ENCODE results near the gene NLN.
A peak's percentile ranks its signal among the peaks of the same experiment; 100 is the strongest.
"Not testable (repeated sequence)": the region's sequence is repeated elsewhere in the genome, so short reads cannot be mapped to it uniquely, and the experiment has no call there.

NLN gene

GRCh38 chr5:65835191-65835590, 113.2 kb downstream of the NLN start:
- DNase-seq, result no peak

DNA sequence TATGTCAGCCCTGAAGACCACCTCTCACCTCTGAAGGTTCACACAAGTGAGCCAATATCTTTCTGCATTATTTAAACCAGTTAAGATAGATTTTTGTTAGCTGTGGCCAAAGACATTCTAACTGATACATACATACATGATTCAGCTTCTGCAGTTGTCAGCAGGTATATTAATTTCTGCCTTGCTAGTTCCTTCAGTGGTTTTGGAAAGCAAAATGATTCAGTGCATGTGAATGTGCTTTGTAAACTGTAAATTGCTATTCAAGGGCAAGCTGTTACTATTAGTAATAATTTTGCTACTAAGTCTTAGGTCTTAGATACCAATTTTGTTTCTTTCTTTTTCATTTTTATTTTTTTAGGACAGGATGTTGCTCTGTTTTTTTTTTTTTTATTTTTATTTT, 115.1 kb downstream of the NLN start:
- DNase-seq, result no peak

- DNase-seq, result not testable (repeated sequence)
Observed at GRCh38 chr5:65839170-65839569, 117.2 kb downstream of the NLN start.

GRCh38 chr5:65840071-65840470, 118.1 kb downstream of the NLN start:
- DNase-seq, result no peak

- not testable (repeated sequence) for DNase-seq
Observed at GRCh38 chr5:65844763-65845162, 122.8 kb downstream of the NLN start.

DNA sequence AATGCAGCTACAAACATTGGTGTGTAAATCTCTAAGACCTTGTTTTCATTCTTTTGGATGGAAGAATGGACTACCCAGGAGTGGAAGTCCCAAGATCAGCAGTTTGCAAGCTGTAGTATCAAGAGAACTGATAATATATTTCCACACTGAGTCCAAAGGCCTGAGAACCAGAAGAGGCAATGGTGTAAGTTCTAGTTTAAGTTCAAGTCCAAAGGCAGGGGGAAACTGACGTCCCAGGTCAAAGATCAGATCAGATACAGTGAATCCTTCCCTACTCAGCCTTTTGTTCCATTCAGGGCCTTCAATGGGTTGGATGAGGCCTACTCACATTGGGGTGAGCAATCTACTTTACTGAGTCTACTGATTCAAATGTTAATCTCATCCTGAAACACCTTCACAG, 124.1 kb downstream of the NLN start:
- DNase-seq, result no peak

GRCh38 chr5:65847019-65847418, 125.0 kb downstream of the NLN start:
- not testable (repeated sequence) for DNase-seq

DNA sequence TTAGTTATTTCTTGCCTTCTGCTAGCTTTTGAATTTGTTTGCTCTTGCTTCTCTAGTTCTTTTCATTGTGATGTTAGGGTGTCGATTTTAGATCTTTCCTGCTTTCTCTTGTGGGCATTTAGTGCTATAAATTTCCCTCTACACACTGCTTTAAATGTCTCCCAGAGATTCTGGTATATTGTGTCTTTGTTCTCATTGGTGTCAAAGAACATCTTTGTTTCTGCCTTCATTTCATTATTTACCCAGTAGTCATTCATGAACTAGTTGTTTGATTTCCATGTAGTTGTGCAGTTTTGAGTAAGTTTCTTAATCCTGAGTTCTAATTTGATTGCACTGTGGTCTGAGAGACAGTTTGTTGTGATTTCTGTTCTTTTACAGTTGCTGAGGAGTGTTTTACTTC, 127.9 kb downstream of the NLN start:
- not testable (repeated sequence) for DNase-seq

DNA sequence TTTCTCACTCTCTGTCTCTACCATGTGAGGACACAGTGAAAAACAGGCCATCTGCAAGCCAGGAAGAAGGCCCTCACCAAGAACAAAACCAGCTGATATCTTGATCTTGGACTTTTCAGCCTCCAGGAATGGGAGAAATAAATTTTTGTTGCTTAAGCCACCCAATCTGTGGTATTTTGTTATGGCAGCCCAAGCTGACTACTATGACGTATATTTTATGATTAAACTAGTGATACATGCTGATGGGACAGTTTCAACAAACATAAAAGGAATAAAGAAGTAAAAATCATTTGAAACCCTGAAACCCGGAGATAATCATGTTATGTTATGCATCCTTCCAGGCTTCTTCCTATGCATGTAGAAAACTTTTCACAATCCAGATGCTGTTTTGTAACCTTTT, 132.9 kb downstream of the NLN start:
- DNase-seq, result no peak

DNA sequence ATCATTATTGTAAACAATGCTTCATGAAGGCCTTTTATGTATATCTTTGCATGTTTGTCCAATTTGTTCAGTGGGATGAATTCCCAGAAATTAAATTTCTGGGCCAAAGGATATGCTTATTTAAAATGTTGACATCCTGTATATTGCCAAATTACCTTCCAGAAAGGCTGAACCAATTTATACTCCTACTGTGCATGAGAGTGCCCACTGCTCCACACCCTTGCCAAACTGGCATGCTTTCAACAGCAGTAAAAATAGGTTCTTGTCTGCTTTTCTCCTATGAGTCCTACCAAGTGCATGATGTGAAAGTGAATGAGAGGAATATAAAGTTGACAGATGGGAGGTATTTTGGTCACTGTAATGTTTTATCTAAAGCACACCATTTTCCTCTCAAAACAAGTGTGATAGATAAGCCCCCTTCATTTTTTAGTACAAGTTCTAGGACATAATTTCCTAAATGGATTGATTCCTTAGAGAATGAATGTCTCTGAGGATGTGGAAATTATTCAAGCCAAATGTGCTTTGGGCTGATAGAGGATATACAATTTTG, 133.8 kb downstream of the NLN start:
- no peak for DNase-seq

DNA sequence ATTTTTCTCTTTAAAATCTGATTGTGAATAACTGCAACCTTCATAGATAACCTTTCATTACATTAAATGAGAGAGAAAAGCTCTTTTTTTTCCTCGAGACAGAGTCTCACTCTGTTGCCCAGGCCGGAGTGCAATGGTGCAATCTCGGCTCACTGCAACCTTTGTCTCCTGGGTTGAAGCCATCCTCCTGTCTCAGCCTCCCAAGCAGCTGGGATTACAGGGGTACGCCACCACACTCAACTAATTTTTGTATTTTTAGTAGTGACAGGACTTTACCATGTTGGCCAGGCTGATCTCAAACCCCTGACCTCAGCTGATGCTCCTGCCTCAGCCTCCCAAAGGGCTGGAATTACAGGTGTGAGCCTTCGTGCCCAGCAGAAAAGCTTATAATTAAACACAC, 134.5 kb downstream of the NLN start:
- no peak for DNase-seq

DNA sequence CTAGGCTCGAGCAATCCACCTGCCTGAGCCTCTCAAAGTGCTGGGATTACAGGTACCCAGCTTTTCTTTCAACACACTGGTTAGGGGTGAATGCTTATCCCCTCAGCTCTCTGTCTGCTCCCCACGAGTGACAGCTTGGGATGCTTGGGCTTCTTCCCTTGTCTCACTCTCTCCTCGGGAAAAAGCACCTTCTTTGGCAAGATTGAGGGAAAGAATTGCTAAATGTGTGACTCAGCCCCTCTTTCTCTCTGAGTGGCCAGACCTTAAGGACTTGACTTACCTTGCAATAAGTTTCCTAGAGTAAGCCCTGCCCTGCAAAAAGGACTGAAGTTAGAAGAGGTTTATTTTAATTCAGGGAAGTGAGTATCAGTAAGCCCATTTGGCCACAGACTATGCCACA, 136.3 kb downstream of the NLN start:
- no peak for DNase-seq

DNA sequence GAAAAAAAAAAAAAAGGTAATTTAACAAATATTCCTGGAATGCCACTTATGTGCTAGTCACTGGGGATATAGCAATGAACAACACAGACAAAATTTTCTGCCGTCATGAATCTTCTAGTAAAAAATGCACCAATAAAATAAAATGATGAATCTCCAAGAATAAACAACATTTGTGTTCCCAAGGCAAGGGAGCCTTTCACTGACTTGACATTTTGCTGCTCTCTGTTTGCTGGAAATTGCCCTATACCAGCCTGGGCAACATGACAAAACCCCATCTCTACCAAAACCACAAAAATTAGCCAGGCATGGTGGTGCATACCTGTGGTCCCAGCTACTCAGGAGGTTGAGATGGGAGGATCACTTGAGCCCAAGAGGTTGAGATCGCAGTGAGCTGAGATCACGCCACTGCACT, 139.8 kb downstream of the NLN start:
- peak; percentile 43 for DNase-seq

DNA sequence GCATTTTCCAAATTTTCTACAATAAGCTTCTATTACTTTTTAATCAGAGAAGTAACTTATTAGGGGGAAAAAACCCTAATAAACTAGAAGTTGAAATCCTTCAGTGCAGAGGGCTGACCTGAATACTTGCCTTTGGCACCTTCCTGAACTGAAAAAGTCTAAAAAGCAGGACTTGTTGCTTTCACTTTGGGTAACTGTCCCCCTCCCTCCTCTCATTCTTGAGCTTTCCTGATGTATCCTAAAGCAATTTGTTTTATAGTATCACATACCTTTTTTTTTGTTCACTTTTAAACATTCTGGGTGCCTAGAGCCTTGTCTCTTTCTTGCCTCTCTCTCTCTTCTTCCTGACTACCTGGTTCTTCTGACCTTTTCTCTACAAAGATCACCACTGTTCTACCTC, 140.4 kb downstream of the NLN start:
- DNase-seq, result no peak

- DNase-seq, result no peak
Observed at GRCh38 chr5:65863747-65864146, 141.7 kb downstream of the NLN start.

GRCh38 chr5:65866837-65867521, 145.0 kb downstream of the NLN start:
- no peak for DNase-seq

GRCh38 chr5:65867542-65868195, 145.7 kb downstream of the NLN start:
- no peak for DNase-seq

GRCh38 chr5:65868509-65868908, 146.5 kb downstream of the NLN start:
- no peak for DNase-seq

- DNase-seq, result no peak
Observed at GRCh38 chr5:65871182-65871581, 149.2 kb downstream of the NLN start.

- DNase-seq, result not testable (repeated sequence)
Observed at GRCh38 chr5:65871776-65872175, 149.8 kb downstream of the NLN start.

GRCh38 chr5:65873181-65873750, 151.3 kb downstream of the NLN start:
- DNase-seq, result no peak

DNA sequence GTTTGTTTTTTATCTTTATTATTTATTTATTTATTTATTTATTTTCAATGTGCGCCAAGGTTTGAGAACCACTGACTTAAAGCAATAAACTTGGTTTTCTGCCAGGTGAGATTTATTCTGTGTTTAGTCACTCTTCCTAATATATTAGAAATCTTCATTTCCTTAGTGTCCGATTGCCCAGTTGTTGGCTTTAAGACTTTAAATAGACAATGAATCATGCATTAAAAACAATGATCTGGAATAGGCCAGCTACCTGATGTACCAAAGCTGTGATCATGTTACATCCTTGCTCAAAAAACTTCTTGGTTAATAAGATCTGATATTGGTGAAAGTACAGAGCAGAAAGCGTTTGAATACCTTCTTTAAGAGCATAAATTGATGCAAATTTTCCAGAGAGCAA, 152.2 kb downstream of the NLN start:
- DNase-seq, result no peak

- no peak for DNase-seq
Observed at GRCh38 chr5:65876496-65876895, 154.5 kb downstream of the NLN start.

DNA sequence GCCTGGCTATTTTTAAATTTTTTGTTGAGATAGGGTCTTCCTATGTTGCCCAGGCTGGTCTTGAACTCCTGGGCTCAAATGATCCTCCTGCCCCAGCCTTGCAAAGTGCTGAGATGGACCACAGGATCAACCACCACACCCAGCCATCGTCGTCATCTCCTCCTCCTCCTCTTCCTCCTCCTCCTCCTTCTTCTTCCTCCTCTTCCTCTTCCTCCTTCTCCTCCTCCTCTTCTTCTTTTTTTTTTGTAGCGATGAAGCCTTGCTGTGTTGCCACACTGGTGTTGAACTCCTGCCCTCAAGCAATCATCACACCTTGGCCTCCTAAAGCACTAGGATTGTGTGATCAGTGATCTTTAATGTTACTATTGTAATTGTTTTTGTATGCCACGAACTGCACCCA, 155.0 kb downstream of the NLN start:
- no peak for DNase-seq

Measured in DMS79 (cell line).